GM19351 (cell line): ENCODE results near the gene PLCH1.
"Not testable (repeated sequence)": the region's sequence is repeated elsewhere in the genome, so short reads cannot be mapped to it uniquely, and the experiment has no call there.

Experiments used
- ATAC-seq: cut with Tn5 transposase; IDR thresholded peaks from one replicate; pipeline ENCODE4 v1.9.1; 2021; ENCODE audit warnings: mild to moderate bottlenecking, moderate library complexity; ENCODE audit not compliant: unreplicated experiment

Gene PLCH1

GRCh38 chr3:155394896-155395295 is 350.0 kb downstream of the PLCH1 start:
- ATAC-seq = not testable (repeated sequence)

GRCh38 chr3:155394240-155394639 is 350.6 kb downstream of the PLCH1 start:
- no peak for ATAC-seq

- ATAC-seq = no peak
These were observed 351.6 kb downstream of the PLCH1 start for GRCh38 chr3:155393316-155393715.

- ATAC-seq = no peak
These were observed 352.7 kb downstream of the PLCH1 start for GRCh38 chr3:155392138-155392537.

GRCh38 chr3:155391551-155391958 is 353.3 kb downstream of the PLCH1 start:
- ATAC-seq = no peak

GRCh38 chr3:155391104-155391503 is 353.8 kb downstream of the PLCH1 start:
- ATAC-seq = no peak

- ATAC-seq = no peak
These were observed 354.5 kb downstream of the PLCH1 start for GRCh38 chr3:155390351-155390750.

- ATAC-seq = no peak
These were observed 356.5 kb downstream of the PLCH1 start for GRCh38 chr3:155388417-155388816.

GRCh38 chr3:155387571-155387970 is 357.3 kb downstream of the PLCH1 start:
- no peak for ATAC-seq

- no peak for ATAC-seq
These were observed 358.0 kb downstream of the PLCH1 start for GRCh38 chr3:155386919-155387318.

- no peak for ATAC-seq
These were observed 358.8 kb downstream of the PLCH1 start for GRCh38 chr3:155385896-155386625.

GRCh38 chr3:155382396-155383042 is 362.4 kb downstream of the PLCH1 start:
- ATAC-seq = peak; percentile 63

- no peak for ATAC-seq
These were observed 367.0 kb downstream of the PLCH1 start for GRCh38 chr3:155377847-155378246.

- ATAC-seq = no peak
These were observed 367.8 kb downstream of the PLCH1 start for GRCh38 chr3:155377071-155377470.

- no peak for ATAC-seq
These were observed 372.6 kb downstream of the PLCH1 start for GRCh38 chr3:155372281-155372680.

GRCh38 chr3:155370764-155371503 is 373.9 kb downstream of the PLCH1 start:
- no peak for ATAC-seq

- ATAC-seq = no peak
These were observed 374.7 kb downstream of the PLCH1 start for GRCh38 chr3:155370198-155370597.

GRCh38 chr3:155369735-155370134 is 375.1 kb downstream of the PLCH1 start:
- no peak for ATAC-seq

GRCh38 chr3:155369244-155369643 is 375.6 kb downstream of the PLCH1 start:
- no peak for ATAC-seq

GRCh38 chr3:155368786-155369185 is 376.1 kb downstream of the PLCH1 start:
- no peak for ATAC-seq

GRCh38 chr3:155367506-155367905 is 377.4 kb downstream of the PLCH1 start:
- ATAC-seq = peak; percentile 56
